GM04503 (cell line): ENCODE measurements around the gene THG1L.
"Not testable (repeated sequence)": the region's sequence is repeated elsewhere in the genome, so short reads cannot be mapped to it uniquely, and the experiment has no call there.

Source experiments
- DNase-seq: peaks from one replicate; pipeline ENCODE4 v3.0.0-alpha.2; 2012; ENCODE audit warnings: low read depth

Gene THG1L

DNA sequence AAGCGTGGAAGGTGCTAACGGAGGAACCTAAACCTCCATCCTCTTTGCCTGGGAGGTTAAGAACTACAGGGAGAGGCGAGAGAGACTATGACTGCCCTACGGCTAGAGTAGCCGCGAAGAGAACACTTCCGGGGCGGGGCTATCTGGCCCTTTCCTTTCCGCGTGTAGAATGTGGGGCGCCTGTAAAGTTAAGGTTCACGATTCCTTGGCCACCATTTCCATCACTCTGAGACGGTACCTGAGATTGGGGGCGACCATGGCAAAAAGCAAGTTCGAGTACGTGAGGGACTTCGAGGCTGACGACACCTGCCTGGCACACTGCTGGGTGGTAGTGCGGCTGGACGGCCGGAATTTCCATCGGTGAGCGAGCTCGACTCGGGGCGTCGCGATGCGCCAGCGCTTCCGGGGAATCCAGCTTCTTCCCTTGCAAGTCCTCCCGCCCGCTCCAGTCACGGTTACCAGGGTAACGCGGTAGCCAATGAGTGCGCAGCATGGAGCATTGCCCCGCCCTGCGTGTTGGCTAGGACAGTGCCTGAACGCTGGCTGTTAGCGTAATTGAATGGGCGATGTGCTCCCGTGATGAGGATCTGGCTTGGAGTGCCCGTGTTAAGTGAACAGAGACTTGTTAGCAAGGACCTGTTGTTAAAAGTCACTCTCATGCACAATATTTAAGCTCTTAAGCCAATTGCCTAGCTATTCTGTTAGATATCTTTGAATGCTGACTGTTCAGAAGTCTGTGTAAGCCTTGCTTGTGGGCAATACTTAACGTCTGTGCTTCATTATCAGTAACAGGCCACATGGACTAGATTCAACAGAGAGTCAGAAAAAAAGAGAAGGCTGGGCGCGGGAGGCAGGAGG, at the start of gene THG1L:
Gene THG1L, plus strand, starts transcription at position 149 of the 858 bp plus-strand sequence. Its CDS starts 21 bp downstream, at position 170.
- DNase-seq = peak; percentile 92

DNA sequence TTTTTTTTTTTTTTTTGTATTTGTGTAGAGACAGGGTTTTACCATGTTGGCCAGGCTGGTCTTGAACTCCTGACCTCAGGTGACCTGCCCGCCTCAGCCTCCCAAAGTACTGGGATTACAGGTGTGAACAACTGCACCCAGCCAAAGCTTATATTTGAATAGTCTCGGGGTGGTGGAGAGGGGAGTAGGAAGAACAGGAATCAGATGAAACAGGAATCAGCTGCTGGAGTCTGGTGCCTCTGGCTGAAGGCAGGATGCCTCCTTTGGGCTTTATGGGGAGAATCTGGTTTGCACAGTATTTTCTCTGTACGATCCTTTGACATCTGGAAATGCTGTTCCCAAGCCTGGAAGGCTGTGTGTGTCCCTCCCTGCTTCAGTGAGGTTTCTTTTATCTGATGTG, 49.0 kb upstream of the THG1L start:
- no peak for DNase-seq

DNA sequence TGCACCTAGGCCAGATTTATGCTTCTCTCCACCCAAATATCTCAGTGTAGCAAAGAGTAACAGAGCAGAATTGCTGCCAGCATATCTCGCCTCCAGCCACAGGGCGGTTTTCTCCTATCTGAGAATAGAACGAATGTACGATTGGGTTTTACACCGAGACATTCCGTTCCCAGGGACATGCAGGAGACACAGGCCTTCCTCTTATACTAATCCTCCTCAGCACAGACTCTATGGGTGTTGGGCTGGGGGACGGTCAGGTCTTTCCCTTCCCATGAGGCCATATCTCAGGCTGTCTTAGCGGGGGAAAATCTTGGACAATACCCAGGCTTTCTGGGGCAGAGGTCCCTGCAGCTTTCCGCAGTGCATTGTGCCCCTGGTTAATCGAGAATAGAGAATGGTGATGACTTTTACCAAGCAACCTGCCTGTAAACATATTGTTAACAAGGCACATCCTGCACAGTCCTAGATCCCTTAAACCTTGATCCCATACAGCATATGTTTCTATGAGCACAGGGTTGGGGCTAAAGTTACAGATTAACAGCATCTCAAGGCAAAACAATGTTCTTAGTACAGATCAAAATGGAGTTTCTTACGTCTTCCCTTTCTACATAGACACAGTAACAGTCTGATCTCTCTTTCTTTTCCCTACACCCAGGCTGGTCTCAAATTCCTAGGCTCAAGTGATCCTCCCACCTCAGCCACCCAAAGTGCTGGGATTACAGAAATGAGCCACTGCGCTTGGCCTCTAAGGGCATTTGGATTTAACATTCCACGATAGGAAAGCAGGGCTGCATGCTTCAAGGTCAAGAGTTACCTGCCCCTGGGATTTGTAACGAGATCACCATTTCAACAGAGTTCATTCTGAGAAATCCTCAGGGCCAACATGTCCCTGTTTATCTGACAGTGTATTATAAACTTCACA, 44.7 kb upstream of the THG1L start:
- DNase-seq = not testable (repeated sequence)

DNA sequence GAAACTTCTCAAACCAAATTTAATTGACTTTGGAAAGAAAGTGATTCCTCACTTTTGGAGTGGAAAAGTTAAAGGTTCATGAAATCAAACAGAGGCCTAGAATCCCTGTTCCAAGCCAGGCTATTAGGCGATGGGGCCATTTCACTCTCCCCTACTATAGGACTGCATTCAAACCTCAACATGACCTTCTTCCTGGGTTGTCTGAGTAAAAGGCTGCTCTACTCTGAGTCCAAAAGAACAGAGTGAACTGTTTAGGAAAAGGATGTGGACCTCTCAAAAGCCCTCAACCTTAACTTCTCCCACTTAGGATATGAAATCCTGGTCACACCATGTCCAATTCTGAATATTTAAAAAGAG, 44.0 kb upstream of the THG1L start:
- no peak for DNase-seq

DNA sequence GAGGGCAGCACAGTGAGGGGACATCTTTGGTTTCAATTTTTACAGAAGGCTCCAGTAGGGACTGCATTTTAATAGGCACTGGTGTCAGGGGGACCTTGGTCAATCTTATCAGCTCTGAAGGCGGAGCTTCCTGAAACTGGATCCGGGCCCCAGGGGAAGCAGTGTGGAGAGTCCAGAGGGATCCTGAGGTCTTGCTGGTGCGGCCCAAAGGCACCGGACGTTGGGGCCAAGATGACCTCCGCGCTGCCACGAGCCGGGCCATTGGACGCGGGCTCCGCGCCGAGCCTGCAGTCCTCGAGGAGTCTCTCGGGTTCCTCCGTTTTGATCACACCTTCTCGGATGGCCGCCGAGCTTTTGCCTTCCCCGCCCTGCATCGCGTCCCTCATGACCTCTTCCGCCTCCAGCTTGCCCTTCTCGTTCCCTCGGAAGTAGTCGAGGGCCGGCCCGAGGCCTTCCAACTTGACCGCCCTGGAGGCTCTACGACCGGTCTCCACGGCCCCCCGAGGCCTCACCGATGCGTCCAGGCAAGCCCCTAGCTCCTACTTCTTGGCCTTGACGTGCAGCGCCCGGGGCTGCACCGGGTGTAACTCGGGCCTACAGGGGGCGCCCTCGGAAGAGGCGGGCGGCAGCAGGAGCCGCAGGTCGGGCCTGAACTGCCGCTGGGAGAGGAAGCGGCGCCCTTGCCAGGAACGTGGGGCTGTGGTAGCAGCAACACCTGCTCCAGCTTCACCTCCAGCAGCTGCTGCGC, 41.1 kb upstream of the THG1L start:
- no peak for DNase-seq

DNA sequence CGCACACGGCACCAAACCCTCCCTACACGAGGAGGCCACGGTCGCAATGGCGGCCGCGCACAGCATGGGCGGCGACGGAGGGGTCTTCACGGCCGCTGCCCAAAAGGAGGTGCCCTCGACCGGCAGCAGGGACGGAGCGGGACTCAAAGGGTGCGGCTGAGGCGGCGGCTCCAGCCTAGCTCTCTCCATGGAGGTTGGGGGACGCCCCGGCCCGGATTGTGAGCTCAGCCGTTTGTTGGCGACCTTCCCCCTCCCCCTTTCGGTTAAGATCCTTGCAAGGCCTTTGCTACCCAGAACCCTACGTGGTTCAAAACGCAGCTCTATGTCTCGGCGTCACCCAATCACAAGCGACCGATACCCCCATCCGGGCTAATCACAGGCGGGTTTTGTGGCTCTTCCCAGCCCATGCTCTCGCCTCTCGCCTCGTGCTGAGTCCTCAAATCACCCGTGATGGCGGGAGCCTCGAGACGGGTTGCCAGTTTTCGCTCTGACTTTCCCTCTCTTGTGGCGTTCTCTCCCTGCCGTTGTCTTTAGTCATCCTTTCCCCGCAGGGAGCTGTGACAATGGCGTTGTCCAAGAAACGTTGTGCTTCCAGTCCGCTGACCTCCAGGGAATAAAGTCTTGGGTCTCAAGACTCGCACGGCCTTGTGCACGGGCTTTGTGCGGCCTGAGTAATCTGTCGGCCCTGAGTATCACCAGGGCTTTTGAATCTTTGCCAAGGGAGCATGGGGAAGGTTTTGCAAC, 40.4 kb upstream of the THG1L start:
- DNase-seq = no peak

DNA sequence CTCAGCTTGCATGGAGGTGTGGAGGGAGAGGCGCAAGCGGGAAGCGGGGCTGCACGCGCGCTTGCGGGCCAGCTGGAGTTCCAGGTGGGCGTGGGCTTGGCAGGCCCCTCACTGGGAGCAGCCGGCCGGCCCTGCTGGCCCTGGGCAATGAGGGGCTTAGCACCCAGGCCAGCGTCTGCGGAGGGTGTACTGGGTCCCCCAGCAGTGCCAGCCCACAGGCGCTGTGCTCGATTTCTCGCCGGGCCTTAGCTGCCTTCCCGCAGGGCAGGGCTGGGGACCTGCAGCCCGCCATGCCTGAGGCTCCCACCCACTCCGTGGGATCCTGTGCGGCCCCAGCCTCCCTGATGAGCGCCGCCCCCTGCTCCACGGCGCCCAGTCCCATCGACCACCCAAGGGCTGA, 37.4 kb upstream of the THG1L start:
- DNase-seq = not testable (repeated sequence)

DNA sequence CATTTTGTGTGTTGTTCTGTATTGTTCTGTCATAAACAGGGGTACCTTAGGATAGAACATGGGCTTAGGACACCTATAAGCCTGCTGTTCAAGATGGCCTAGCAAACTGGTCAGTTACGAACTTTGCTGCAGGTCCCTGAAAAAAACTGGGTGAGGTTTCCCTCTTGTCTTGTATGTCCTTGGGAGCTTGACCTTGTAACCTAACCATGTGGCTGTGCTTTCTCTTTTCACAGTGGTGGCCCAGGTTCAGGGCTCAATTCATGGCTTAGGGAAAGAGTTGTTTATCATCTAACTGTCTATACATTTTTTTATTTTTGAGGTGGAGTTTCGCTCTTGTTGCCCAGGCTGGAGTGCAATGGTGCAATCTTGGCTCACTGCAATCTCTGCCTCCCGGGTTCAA, 35.1 kb upstream of the THG1L start:
- DNase-seq = not testable (repeated sequence)

DNA sequence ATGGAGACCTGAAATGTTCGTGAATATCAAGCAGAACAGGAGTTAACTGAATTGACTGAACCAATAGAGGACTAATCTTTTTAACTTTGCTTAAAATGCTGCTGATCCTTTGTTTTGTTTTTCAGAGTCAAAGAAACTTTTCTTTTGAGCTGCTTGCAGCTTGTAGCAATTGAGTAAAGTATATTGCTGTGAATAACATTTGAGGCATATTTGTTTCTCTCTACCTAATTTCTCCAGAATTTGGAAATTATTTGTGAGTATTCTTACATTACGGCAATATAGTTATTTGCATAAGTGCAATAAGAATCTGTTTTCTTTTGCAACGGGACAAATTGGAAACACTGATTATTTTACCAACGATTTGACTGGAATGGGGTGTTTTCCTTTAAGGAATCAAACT, 32.5 kb upstream of the THG1L start:
- not testable (repeated sequence) for DNase-seq

DNA sequence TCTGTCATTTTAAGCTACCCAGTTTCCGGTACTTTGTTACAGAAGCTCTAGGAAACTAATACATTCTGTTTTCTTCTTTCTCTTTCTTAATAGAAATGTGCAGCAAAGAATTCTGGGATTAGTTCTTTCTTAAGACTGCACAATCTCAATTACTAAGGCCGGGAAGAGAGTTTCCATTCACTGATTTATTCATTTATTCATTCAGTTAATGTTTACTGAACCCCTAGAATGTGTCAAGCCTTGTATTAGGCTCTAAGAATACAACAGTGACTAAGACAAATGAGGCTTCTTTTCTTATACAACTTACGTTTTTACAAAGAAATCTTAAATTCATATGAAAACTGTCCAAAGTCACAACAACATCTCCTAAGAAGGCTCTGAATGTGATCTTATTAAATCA, 27.5 kb upstream of the THG1L start:
- no peak for DNase-seq

DNA sequence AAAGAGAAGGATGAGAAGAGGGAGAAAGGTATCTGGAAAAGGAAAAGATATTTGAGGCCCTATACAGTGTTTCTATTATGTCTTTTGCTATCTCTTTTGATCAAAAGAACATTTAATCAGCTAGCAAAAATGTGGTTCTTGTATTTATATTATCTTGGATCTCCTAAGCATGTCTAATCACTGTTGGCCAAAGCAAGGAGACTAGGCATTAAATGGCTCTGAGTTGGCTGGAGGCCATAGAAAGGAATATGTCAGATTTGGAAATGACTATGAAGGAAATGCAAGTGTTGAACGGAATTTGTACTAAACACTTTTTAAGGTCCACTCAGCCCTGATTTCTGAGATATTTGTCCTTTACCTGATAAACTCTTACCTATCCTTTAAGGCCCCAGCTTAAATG, 22.4 kb upstream of the THG1L start:
- no peak for DNase-seq

DNA sequence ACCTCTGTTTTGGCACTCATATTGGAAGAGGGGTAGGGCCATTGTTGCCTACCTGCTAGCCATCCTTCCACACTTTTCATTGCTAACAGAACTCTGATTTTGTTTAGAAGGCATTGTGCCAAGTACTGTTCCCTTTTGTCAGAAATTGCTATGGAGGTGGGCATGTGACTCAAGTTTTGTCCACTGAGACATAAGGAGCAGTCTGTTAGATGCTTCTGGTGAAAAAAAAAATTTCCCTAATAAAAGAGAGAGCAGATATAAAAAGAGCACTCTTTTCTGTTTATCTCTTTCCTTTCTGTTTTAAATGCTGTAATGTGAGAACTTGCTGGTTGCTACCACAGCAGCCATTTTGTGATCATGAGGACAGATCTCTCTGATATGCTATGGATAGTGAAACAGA, 21.9 kb upstream of the THG1L start:
- DNase-seq = no peak

DNA sequence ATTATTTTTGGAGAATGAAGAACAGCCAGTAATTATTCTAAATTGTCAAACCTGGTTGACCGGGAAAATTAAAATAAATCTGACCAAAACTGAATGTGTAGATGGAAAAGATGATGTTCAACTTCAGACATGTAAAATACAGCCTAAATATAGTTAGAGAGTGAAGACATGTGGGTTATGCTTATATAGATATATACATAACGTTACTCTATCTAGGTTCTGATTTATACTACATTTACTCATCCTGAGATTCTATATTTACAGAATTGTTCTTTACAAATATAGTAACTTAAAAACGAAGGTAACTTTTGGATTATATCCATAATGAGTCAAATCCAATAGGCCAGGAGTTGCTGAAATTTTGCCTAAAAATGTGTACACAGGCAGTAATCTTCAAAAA, 20.8 kb upstream of the THG1L start:
- DNase-seq = no peak

DNA sequence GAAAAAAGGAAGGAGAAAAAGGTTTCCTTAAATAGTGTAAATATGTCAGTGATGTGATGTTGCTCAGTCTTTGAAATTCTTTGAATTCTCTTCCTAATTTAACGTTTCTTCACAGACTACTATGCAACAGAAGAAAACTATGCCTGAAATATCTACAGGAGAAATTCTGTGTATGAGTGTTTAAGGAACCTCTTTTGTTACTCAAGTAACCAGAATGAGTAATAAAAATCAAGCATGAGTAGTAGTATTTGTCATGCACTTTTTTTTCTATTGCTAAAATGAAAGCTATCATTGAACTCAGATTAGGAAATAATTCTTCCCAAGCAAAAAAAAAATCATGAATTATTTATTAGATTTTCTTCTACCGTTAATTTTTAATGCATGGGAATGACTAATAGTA, 20.3 kb upstream of the THG1L start:
- peak; percentile 78 for DNase-seq

DNA sequence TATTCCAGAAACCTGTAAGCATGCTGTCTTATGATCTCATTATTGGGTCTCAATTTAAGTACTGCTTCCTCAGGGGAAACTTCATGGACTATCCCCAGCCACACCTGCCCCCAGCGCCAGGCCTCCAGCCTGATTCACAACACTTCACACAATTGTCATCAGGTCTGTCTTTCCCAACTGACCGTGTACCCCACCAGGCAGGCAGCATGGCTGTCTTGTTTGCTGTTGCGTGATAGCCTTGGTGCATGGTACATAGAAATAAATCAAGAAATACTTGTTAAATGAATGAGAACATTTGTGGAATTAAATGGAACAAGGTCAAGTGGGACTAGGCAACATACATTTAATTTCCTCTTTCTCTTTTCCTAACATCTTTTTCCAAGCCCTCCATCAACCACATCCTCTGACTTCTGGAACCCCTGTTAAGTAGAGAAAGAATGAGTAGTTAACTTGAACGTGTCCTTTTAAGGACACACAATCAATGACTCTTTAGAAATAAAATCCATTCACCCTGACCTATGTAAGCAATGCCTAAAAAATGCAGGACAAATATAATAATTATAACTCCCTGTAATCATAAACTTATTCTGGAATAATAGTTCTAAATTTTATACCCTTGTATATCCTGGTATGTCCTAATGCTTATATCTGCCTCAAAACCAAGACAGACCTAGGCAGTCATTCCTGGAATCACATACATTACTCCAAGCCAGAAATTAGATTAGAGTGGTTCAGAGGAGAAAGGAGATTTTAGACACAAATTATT, 17.2 kb upstream of the THG1L start:
- no peak for DNase-seq

DNA sequence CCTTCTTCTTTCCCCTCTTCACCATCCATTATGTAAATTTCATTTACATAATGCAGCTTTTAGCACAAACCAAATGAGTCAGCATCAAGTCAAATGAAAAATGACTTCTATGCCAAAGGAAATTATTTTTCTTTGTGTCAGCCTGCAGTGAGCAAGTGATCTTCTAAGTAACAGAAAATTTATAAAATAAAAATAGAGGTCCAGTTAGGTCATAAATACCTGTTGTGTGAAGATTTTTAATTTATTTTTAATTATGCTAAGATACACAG, 16.7 kb upstream of the THG1L start:
- no peak for DNase-seq

DNA sequence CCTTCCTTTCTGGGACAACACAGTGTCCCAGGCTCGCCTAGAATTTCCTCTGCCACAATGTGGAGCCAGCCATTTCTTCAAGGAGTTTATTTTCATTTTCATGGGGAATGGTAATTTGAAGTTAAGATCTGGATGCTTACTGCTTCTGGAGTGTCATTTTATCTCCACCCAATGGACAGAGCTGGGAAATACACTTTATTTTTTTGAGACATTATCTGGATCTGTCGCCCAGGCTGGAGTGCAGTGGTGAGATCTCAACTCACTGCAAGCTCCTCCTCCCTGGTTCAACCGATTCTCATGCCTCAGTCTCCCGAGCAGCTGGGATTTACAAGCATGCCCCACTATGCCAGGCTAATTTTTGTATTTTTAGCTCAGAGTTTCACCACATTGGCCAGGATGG, 12.7 kb upstream of the THG1L start:
- peak; percentile 31 for DNase-seq

DNA sequence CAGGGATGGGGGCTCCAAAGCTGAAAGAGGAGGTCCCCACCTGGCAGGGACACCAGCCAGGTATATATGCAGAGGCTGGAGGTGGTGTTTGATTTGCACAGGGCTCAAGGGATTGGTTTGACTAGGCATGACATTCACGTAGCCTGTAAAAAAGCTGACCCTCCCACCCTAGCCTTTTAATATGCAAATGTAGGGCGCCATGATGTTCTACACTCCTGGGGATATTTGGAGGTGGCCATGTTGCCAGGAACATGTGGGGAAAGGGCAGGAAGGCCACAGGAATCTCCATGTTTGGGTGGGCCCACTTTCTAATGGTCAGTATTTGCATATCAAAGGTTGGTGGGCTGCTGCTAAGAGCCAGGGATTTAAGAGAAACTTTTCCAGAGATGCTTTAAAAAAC, 12.0 kb upstream of the THG1L start:
- no peak for DNase-seq

DNA sequence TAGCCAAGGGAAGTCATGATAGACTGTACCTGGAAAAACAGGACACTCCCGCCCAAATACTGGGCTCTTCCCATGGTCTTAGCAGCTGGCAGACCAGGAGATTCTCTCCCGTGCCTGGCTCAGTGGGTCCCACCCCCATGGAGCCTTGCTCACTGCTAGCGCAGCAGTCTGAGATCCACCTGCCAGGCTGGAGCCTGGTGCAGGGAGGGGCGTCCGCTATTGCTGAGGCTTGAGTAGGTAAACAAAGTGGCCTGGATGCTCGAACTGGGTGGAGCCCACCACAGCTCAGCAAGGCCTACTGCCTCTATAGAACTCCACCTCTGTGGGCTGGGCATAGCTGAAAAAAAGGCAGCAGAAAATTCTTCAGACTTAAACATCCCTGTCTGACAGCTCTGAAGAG, 10.1 kb upstream of the THG1L start:
- no peak for DNase-seq

DNA sequence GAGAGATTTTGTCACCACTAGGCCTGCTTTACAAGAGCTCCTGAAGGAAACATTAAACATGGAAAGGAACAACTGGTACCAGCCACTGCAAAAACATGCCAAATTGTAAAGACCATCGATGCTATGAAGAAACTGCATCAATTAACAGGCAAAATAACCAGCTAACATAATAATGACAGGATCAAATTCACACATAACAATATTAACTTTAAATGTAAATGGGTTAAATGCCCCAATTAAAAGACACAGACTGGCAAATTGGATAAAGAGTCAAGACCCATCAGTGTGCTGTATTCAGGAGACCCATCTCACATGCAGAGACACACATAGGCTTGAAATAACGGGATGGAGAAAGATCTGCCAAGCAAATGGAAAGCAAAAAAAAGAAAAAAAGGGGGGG, 8.3 kb upstream of the THG1L start:
- not testable (repeated sequence) for DNase-seq

DNA sequence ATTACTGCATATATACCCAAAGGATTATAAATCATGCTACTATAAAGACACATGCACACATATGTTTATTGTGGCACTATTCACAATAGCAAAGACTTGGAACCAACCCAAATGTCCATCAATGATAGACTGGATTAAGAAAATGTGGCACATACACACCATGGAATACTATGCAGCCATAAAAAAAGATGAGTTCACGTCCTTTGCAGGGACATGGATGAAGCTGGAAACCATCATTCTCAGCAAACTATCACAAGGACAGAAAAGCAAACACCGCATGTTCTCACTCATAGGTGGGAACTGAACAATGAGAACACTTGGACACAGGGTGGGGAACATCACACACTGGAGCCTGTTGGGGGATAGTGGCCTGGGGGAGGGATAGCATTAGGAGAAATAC, 4.6 kb upstream of the THG1L start:
- not testable (repeated sequence) for DNase-seq
